Gastroesophageal sphincter (tissue), 4 donors: ENCODE measurements around the gene KDM2B. TPM values are rescaled to one million over a fixed set of nuclear protein-coding genes. Genes with fewer than 3 reads are reported as not detected.

Experiments used
- ATAC-seq: fragments of 150-250 bp; one replicate; pipeline ENCODE4 v1.9.1; 2016; ENCODE audit warnings: mild to moderate bottlenecking, moderate library complexity
- H3K27ac ChIP-seq, 4 donors: fragments of 200-600 bp; sonication (generic) in 3 of 4; 1 replicate in 3 of 4; 2 replicates in 1 of 4; pipeline ENCODE4 v1.5.1; 2016 to 2019
- H3K27me3 ChIP-seq: fragments of 200-600 bp; sonication (generic); one replicate; pipeline ENCODE4 v1.5.1; 2019
- H3K36me3 ChIP-seq, 2 donors: fragments of 200-600 bp; sonication (generic); one replicate each; pipeline ENCODE4 v1.5.1; 2019; ENCODE audit warnings: control low read depth in 1 of 2
- H3K4me1 ChIP-seq, 3 donors: fragments of 200-600 bp; sonication (generic); 1 replicate in 2 of 3; 2 replicates in 1 of 3; pipeline ENCODE4 v1.5.1; 2016 to 2019; ENCODE audit warnings: control low read depth in 2 of 3
- H3K4me3 ChIP-seq, 2 donors: fragments of 200-600 bp; sonication (generic); one replicate each; pipeline ENCODE4 v1.5.1; 2019; ENCODE audit warnings: mild to moderate bottlenecking in 1 of 2, moderate library complexity in 1 of 2
- H3K9me3 ChIP-seq, 3 donors: fragments of 200-600 bp; sonication (generic); one replicate each; pipeline ENCODE4 v1.5.1; 2017 to 2019; ENCODE audit warnings: control low read depth in 2 of 3
- EP300 ChIP-seq: sonication (generic); formaldehyde crosslinking; IDR thresholded peaks from one replicate; pipeline ENCODE4 v1.6.1; 2017; ENCODE audit warnings: antibody characterized with exemption, mild to moderate bottlenecking
- POLR2A ChIP-seq, 2 donors: fragments of 450-650 bp; IDR thresholded peaks; one replicate each; pipeline ENCODE4 v1.6.1; 2017; ENCODE audit warnings: antibody characterized with exemption in 2 of 2, mild to moderate bottlenecking in 2 of 2, moderate library complexity in 1 of 2
- POLR2AphosphoS5 ChIP-seq: sonication (generic); formaldehyde crosslinking; IDR thresholded peaks from one replicate; pipeline ENCODE4 v1.6.1; 2017; ENCODE audit warnings: antibody characterized with exemption
- WGBS, 2 donors: methylation state at CpG; one replicate each; pipeline ENCODE4 v1.1.5; 2018; ENCODE audit warnings: low coverage in 1 of 2; 5-methylcytosine and 5-hydroxymethylcytosine counted together
- total RNA-seq, 4 donors: library from RNA; depleted of rRNA; stranded (reverse); fragments of >200 nt; gene quantifications; one replicate each; pipeline ENCODE4 v1.1.0, GENCODE V29; 2016
- TF ChIP-seq, protein P1 (sequence below), 4 experiments: fragments of 200-600 bp in 2 of 4; fragments of 450-650 bp in 2 of 4; sonication (generic) in 1 of 4; IDR thresholded peaks; one replicate each; pipeline ENCODE4 v1.5.1; 2017 to 2019; ENCODE audit warnings: antibody characterized with exemption in 4 of 4, mild to moderate bottlenecking in 2 of 4, moderate library complexity in 2 of 4

Gene KDM2B
- total RNA-seq, 4 donors from 2014 or later = 10.0 to 26.5 (median 15.0) TPM

GRCh38 chr12:121398355-121398754 lies 182.5 kb downstream of the KDM2B start:
- no peak overlapping the region for H3K4me3 ChIP-seq
- H3K27ac ChIP-seq = no peak overlapping the region
- no peaks in the 10 kb centered on the region for H3K9me3 ChIP-seq
- 95 to 97% methylated on average over 3 to 5 of the region's 5 CpGs for WGBS, 2 donors
- no peak for ATAC-seq
- peaks cover 0 to 39% (median 14%) of the 10 kb centered on the region in 3 donors for H3K4me1 ChIP-seq
- TF ChIP-seq POLR2AphosphoS5 (no peak), POLR2A (IDR thresholded peaks at IDR 0.05) (no peak), EP300 (no peak)
- TF ChIP-seq, protein P1, sequence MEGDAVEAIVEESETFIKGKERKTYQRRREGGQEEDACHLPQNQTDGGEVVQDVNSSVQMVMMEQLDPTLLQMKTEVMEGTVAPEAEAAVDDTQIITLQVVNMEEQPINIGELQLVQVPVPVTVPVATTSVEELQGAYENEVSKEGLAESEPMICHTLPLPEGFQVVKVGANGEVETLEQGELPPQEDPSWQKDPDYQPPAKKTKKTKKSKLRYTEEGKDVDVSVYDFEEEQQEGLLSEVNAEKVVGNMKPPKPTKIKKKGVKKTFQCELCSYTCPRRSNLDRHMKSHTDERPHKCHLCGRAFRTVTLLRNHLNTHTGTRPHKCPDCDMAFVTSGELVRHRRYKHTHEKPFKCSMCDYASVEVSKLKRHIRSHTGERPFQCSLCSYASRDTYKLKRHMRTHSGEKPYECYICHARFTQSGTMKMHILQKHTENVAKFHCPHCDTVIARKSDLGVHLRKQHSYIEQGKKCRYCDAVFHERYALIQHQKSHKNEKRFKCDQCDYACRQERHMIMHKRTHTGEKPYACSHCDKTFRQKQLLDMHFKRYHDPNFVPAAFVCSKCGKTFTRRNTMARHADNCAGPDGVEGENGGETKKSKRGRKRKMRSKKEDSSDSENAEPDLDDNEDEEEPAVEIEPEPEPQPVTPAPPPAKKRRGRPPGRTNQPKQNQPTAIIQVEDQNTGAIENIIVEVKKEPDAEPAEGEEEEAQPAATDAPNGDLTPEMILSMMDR (IDR thresholded peaks at IDR 0.05) = no peak
- no peaks in the 10 kb centered on the region for H3K27me3 ChIP-seq
- no peaks in the 10 kb centered on the region for H3K36me3 ChIP-seq

- no peaks in the 10 kb centered on the region for H3K36me3 ChIP-seq
Observed at GRCh38 chr12:121397521-121397920, 183.3 kb downstream of the KDM2B start.

DNA sequence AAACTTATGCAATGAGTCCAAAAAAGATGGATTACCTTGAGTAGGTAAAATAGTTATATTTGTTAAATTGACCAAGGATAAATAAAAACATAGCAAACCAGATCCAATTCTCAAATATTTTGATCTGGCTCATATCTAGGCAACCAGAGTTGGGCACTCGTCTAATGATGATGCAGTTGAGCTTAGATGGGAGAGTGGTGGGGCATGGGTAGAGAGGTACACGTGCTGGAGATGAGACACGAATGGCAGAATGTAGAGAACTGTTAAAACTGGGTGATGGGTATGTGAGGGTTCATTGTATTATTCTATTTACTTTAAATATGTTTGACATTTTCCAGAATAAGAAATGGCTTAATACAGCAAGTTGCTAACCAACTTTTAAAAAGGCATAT lies 188.5 kb downstream of the KDM2B start:
- Histone ChIP-seq H3K27me3 (no peaks in the 10 kb centered on the region), H3K4me1 (no peaks in the 10 kb centered on the region), H3K27ac (no peak overlapping the region), H3K9me3 (no peaks in the 10 kb centered on the region), H3K4me3 (no peak overlapping the region), H3K36me3 (no peaks in the 10 kb centered on the region)
- no peak for ATAC-seq
- 67 to 88% methylated on average over 3 of the region's 3 CpGs for WGBS, 2 donors
- TF ChIP-seq EP300 = no peak
- no peak for TF ChIP-seq POLR2A (IDR thresholded peaks at IDR 0.05)
- TF ChIP-seq, protein P1 (IDR thresholded peaks at IDR 0.05) = no peak
- TF ChIP-seq POLR2AphosphoS5 = no peak

More at GRCh38 chr12:121397521-121397920, 183.3 kb downstream of the KDM2B start:
- H3K27ac ChIP-seq = no peak overlapping the region
- no peak overlapping the region for H3K4me3 ChIP-seq
- no peaks in the 10 kb centered on the region for H3K9me3 ChIP-seq
- TF ChIP-seq, protein P1 (IDR thresholded peaks at IDR 0.05) = no peak
- TF ChIP-seq POLR2AphosphoS5 = no peak
- peaks cover 0 to 31% (median 14%) of the 10 kb centered on the region in 3 donors for H3K4me1 ChIP-seq
- no peaks in the 10 kb centered on the region for H3K27me3 ChIP-seq
- no peak for ATAC-seq
- 95 to 100% methylated on average over 4 to 14 of the region's 14 CpGs for WGBS, 2 donors

DNA sequence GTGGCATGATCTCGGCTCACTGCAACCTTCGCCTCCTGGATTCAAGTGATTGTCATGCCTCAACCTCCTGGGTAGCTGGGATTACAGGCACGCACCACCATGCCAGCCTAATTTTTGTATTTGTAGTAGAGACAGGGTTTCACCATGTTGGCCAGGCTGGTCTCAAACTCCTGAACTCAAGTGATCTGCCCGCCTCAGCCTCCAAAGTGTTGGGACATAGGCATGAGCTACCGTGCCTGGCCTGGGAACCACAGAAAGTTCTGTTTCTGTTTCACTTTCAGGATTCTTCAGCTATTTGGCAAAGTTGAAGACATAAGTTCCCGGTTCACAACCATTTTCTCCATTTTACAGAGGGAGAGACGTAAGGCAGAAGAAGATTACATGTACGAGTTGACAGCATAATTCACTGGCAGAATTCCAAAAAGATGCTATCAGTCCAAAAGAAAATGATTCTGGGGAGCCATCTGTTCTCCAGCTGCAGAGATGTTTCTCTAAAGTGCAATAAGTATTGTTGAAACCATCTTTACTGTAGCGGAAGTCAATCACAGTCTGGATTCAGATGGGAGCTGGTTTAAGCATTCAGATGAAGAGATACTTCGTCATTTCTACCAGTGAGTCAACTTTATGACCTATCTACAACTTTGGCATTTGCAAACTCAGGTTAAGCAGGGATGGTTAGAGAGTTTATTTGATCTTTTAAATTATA lies 189.1 kb downstream of the KDM2B start:
- H3K4me1 ChIP-seq = no peaks in the 10 kb centered on the region
- no peak for ATAC-seq
- H3K4me3 ChIP-seq = peak overlapping the region in 1 of 2 donors; percentile 14
- WGBS, 2 donors = 33 to 41% methylated on average over 6 to 7 of the region's 10 CpGs
- no peaks in the 10 kb centered on the region for H3K36me3 ChIP-seq
- H3K27ac ChIP-seq = peak overlapping the region in 1 of 4 donors; percentile 4
- H3K9me3 ChIP-seq = no peaks in the 10 kb centered on the region
- TF ChIP-seq EP300 (no peak), POLR2A (IDR thresholded peaks at IDR 0.05) (no peak), POLR2AphosphoS5 (no peak)
- TF ChIP-seq, protein P1 (IDR thresholded peaks at IDR 0.05) = no peak
- H3K27me3 ChIP-seq = no peaks in the 10 kb centered on the region

DNA sequence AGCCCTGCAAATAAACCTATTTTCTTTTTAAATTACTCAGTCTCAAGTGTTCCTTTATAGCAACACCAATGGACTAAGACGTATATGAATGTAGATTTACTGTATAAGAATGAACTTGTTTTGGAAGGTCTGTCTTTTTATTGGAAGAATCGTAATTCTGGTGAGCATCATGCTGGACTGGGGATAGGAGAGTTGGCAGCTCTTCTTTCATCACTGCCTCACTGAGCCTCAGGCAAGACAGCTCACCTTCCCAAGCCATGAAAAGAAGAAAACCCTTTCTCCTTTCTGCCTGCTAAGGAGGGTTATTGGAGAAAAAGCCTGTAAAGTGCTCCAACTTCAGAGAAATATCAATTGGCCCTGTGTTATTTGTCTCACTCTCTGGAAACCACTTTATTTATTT lies 190.0 kb downstream of the KDM2B start:
- ATAC-seq = no peak
- no peaks in the 10 kb centered on the region for H3K4me1 ChIP-seq
- no peaks in the 10 kb centered on the region for H3K27me3 ChIP-seq
- WGBS, 2 donors = 88% methylated on average over 2 of the region's 2 CpGs; no CpG with 5 or more reads in 1 of the 2 donors
- H3K36me3 ChIP-seq = no peaks in the 10 kb centered on the region
- no peak overlapping the region for H3K27ac ChIP-seq
- no peak overlapping the region for H3K4me3 ChIP-seq
- TF ChIP-seq, protein P1 (IDR thresholded peaks at IDR 0.05) = no peak
- TF ChIP-seq EP300 = no peak
- no peak for TF ChIP-seq POLR2A (IDR thresholded peaks at IDR 0.05)
- TF ChIP-seq POLR2AphosphoS5 = no peak
- H3K9me3 ChIP-seq = no peaks in the 10 kb centered on the region
